ENCODE data around the gene ADAMTSL5. TPM values are rescaled to one million over a fixed set of nuclear protein-coding genes. Genes with fewer than 3 reads are reported as not detected.

The ADAMTSL5 gene
- total and polyA plus RNA-seq, 2 of the 13 experiments (the other 11 are each of a cell fraction or from before 2014, with no cell fraction given): 0.60 to 2.7 TPM

DNA sequence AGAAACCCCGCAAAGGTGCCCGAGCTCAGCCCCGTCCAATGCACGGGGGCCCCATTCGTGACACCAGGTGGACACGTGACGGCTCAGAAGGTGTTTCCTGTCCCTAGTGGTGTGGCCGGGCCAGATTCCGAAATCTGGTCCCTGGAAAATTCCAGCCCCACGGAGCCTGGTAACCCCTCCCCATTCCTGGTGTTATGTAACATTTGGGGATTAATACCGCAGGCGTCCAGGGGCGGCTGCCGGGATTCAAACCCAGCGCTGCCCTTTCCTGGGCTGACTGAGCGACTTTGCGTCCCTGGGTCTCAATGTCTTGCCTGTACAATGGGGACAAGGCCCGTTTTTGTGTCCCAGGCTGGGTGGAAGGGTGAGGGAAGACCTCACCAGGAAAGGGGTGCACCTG is 10.0 kb upstream of the ADAMTSL5 start:
- no peak for DNase-seq (ENCODE audit: low spot score)
- Histone ChIP-seq H3K79me2 (ENCODE audit: insufficient read depth, low read length) (no peaks in the 10 kb centered on the region), H3K9me3 (ENCODE audit: low read length) (no peaks in the 10 kb centered on the region), H3K27me3 (ENCODE audit: control insufficient read depth in 1 of 2, insufficient read depth in 2 of 2, low read length in 2 of 2) (peaks cover 27 to 62% of the 10 kb centered on the region in 2 experiments), H3K4me2 (ENCODE audit: low read depth, low read length) (peak overlapping the region; percentile 36), H3K36me3 (replicated peaks in 1 of 2; ENCODE audit: control insufficient read depth in 1 of 2, insufficient read depth in 2 of 2, low read length in 2 of 2) (no peaks in the 10 kb centered on the region), H3K27ac (ENCODE audit: extremely low read length, insufficient read depth, low read length) (no peak overlapping the region), H4K20me1 (ENCODE audit: insufficient read depth, low read length) (no peaks in the 10 kb centered on the region), H3K4me3 (replicated peaks in 1 of 3; ENCODE audit: insufficient read depth in 1 of 3, low read depth in 2 of 3, low read length in 3 of 3) (peak overlapping the region in 1 of 3 experiments; percentile 37; a peak in 1 of 6 replicates), H3K9ac (ENCODE audit: insufficient read depth, low read depth, low read length) (no peak overlapping the region), H3K4me1 (ENCODE audit: insufficient read depth, low read length) (peaks cover 20% of the 10 kb centered on the region), H2AFZ (ENCODE audit: low read length) (no peak overlapping the region)
- BruUV-seq (replicated peaks): no TSS peak
- ChIA-PET CTCF (ENCODE audit: low intra/inter-chr PET ratio, low total read pairs) (no interaction called here), POLR2A (interaction anchor here (0.7 kb wide), 1 partner anchor 30 kb away, joined by 3 read pairs; no protein-coding TSS in a partner anchor)
- intact Hi-C loops (cut with micrococcal nuclease; ENCODE audit: unreplicated experiment) (no loop called here), in situ Hi-C loops (cut with HindIII; ENCODE audit: extremely low pct_ligation_motif_present, low pct_unique_long_range_greater_than_20kb) (no loop called here)
- TF ChIP-seq KDM1A (CRISPR knock-in tag; IDR thresholded peaks at IDR 0.05): peak; percentile 78; the same call in 1 of the 2 replicates
- TF ChIP-seq SALL1 (CRISPR knock-in tag; IDR thresholded peaks at IDR 0.05): peak; percentile 21; the same call in 1 of the 2 replicates
- TF ChIP-seq, protein P1, sequence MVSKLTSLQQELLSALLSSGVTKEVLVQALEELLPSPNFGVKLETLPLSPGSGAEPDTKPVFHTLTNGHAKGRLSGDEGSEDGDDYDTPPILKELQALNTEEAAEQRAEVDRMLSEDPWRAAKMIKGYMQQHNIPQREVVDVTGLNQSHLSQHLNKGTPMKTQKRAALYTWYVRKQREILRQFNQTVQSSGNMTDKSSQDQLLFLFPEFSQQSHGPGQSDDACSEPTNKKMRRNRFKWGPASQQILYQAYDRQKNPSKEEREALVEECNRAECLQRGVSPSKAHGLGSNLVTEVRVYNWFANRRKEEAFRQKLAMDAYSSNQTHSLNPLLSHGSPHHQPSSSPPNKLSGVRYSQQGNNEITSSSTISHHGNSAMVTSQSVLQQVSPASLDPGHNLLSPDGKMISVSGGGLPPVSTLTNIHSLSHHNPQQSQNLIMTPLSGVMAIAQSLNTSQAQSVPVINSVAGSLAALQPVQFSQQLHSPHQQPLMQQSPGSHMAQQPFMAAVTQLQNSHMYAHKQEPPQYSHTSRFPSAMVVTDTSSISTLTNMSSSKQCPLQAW (CRISPR knock-in tag; IDR thresholded peaks at IDR 0.05): 0 out of 2 replicates have a peak, but pooled peaks have one; percentile 14
- TF ChIP-seq, protein P2, sequence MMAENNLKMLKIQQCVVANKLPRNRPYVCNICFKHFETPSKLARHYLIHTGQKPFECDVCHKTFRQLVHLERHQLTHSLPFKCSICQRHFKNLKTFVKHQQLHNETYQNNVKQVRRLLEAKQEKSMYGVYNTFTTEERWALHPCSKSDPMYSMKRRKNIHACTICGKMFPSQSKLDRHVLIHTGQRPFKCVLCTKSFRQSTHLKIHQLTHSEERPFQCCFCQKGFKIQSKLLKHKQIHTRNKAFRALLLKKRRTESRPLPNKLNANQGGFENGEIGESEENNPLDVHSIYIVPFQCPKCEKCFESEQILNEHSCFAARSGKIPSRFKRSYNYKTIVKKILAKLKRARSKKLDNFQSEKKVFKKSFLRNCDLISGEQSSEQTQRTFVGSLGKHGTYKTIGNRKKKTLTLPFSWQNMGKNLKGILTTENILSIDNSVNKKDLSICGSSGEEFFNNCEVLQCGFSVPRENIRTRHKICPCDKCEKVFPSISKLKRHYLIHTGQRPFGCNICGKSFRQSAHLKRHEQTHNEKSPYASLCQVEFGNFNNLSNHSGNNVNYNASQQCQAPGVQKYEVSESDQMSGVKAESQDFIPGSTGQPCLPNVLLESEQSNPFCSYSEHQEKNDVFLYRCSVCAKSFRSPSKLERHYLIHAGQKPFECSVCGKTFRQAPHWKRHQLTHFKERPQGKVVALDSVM (CRISPR knock-in tag; IDR thresholded peaks at IDR 0.05): no peak
- TF ChIP-seq ZNF3 (CRISPR knock-in tag; IDR thresholded peaks at IDR 0.05): 0 out of 2 replicates have a peak, but pooled peaks have one; percentile 44
- TF ChIP-seq BHLHE40 (IDR thresholded peaks at IDR 0.05; ENCODE audit: low read length): no peak
- TF ChIP-seq, protein P3, sequence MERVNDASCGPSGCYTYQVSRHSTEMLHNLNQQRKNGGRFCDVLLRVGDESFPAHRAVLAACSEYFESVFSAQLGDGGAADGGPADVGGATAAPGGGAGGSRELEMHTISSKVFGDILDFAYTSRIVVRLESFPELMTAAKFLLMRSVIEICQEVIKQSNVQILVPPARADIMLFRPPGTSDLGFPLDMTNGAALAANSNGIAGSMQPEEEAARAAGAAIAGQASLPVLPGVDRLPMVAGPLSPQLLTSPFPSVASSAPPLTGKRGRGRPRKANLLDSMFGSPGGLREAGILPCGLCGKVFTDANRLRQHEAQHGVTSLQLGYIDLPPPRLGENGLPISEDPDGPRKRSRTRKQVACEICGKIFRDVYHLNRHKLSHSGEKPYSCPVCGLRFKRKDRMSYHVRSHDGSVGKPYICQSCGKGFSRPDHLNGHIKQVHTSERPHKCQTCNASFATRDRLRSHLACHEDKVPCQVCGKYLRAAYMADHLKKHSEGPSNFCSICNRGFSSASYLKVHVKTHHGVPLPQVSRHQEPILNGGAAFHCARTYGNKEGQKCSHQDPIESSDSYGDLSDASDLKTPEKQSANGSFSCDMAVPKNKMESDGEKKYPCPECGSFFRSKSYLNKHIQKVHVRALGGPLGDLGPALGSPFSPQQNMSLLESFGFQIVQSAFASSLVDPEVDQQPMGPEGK (CRISPR knock-in tag; IDR thresholded peaks at IDR 0.05): 0 out of 2 replicates have a peak, but pooled peaks have one; percentile 27
- TF ChIP-seq ZNF343 (CRISPR knock-in tag; IDR thresholded peaks at IDR 0.05): no peak
- 0 out of 2 replicates have a peak, but pooled peaks have one; percentile 25 for TF ChIP-seq ZNF143 (CRISPR knock-in tag; IDR thresholded peaks at IDR 0.05)
- TF ChIP-seq, protein P4, sequence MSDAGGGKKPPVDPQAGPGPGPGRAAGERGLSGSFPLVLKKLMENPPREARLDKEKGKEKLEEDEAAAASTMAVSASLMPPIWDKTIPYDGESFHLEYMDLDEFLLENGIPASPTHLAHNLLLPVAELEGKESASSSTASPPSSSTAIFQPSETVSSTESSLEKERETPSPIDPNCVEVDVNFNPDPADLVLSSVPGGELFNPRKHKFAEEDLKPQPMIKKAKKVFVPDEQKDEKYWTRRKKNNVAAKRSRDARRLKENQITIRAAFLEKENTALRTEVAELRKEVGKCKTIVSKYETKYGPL (CRISPR knock-in tag; IDR thresholded peaks at IDR 0.05): peak; percentile 71; the same call in 1 of the 2 replicates
- TF ChIP-seq, protein P5, sequence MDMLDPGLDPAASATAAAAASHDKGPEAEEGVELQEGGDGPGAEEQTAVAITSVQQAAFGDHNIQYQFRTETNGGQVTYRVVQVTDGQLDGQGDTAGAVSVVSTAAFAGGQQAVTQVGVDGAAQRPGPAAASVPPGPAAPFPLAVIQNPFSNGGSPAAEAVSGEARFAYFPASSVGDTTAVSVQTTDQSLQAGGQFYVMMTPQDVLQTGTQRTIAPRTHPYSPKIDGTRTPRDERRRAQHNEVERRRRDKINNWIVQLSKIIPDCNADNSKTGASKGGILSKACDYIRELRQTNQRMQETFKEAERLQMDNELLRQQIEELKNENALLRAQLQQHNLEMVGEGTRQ (IDR thresholded peaks at IDR 0.05; ENCODE audit: low read depth, low read length): 0 out of 2 replicates have a peak, but pooled peaks have one; percentile 9
- TF ChIP-seq, protein P5 (CRISPR knock-in tag; IDR thresholded peaks at IDR 0.05; ENCODE audit: borderline replicate concordance): peak; percentile 37; the same call in 1 of the 2 replicates
- TF ChIP-seq ZNF629 (CRISPR knock-in tag; conservative IDR thresholded peaks at IDR 0.05): peak; percentile 86
- peak; percentile 41; the same call in 1 of the 2 replicates for TF ChIP-seq PHF21A (CRISPR knock-in tag; IDR thresholded peaks at IDR 0.05)
- peak; percentile 16; the same call in 1 of the 2 replicates for TF ChIP-seq GABPB1 (CRISPR knock-in tag; IDR thresholded peaks at IDR 0.05)
- TF ChIP-seq NFIC (IDR thresholded peaks at IDR 0.05; ENCODE audit: low read length): no peak
- FAIRE-seq: no peak
- 0% methylated on average over 9 of the region's 18 CpGs for WGBS (ENCODE audit: low lambda C conversion rate)
- no peak for ATAC-seq

Measured in HepG2 (cell line).